GM06990 (cell line): ENCODE results near the gene BDH2.

Experiments used
- DNase-seq: peaks from one replicate; pipeline ENCODE4 v3.0.0-alpha.2; 2011; ENCODE audit not compliant: insufficient read length; ENCODE audit errors: extremely low read depth
- H3K27me3 ChIP-seq: replicated peaks from 2 replicates; pipeline ENCODE4 v1.6.0; 2011; ENCODE audit warnings: low read length; ENCODE audit not compliant: control insufficient read depth, insufficient read depth
- H3K36me3 ChIP-seq: 2 replicates; pipeline ENCODE4 v1.5.1; 2011; ENCODE audit warnings: low read length; ENCODE audit not compliant: control insufficient read depth, insufficient read depth
- H3K4me3 ChIP-seq: replicated peaks from 2 replicates; pipeline ENCODE4 v1.5.1; 2011; ENCODE audit warnings: low read depth, mild to moderate bottlenecking, control low read depth, low read length
- CTCF ChIP-seq: IDR thresholded peaks from 2 replicates; pipeline ENCODE4 v1.5.1; 2011; ENCODE audit warnings: low read length, control low read depth, mild to moderate bottlenecking, inconsistent platforms; ENCODE audit not compliant: insufficient read depth, poor library complexity, severe bottlenecking

BDH2 gene

GRCh38 chr4:103036169-103036568 lies 63.5 kb downstream of the BDH2 start:
- no peak for DNase-seq
- no peaks in the 10 kb centered on the region for H3K36me3 ChIP-seq
- no peak overlapping the region for H3K4me3 ChIP-seq
- no peak for TF ChIP-seq CTCF
- H3K27me3 ChIP-seq: no peaks in the 10 kb centered on the region

GRCh38 chr4:103032574-103032973 lies 67.1 kb downstream of the BDH2 start:
- no peaks in the 10 kb centered on the region for H3K27me3 ChIP-seq
- no peak for DNase-seq
- no peaks in the 10 kb centered on the region for H3K36me3 ChIP-seq
- TF ChIP-seq CTCF: peak; percentile 63
- no peak overlapping the region for H3K4me3 ChIP-seq

GRCh38 chr4:103030791-103031190 lies 68.8 kb downstream of the BDH2 start:
- H3K4me3 ChIP-seq: no peak overlapping the region
- no peak for DNase-seq
- H3K36me3 ChIP-seq: no peaks in the 10 kb centered on the region
- TF ChIP-seq CTCF: no peak
- no peaks in the 10 kb centered on the region for H3K27me3 ChIP-seq

GRCh38 chr4:103029300-103029699 lies 70.3 kb downstream of the BDH2 start:
- DNase-seq: no peak
- no peaks in the 10 kb centered on the region for H3K36me3 ChIP-seq
- H3K27me3 ChIP-seq: no peaks in the 10 kb centered on the region
- no peak overlapping the region for H3K4me3 ChIP-seq
- TF ChIP-seq CTCF: no peak
